ENCODE measurements around the gene SRD5A1.
"Not testable (repeated sequence)": the region's sequence is repeated elsewhere in the genome, so short reads cannot be mapped to it uniquely, and the experiment has no call there.

Gene SRD5A1

GRCh38 chr5:6645571-6646362 is 12.5 kb downstream of the SRD5A1 start:
- DNase-seq (ENCODE audit: low spot score) = not testable (repeated sequence)

- no peak for DNase-seq (ENCODE audit: low spot score)
Observed at GRCh38 chr5:6649186-6649585, 15.9 kb downstream of the SRD5A1 start.

GRCh38 chr5:6649681-6650080 is 16.4 kb downstream of the SRD5A1 start:
- no peak for DNase-seq (ENCODE audit: low spot score)

GRCh38 chr5:6652025-6652424 is 18.8 kb downstream of the SRD5A1 start:
- DNase-seq (ENCODE audit: low spot score) = no peak

GRCh38 chr5:6655432-6655831 is 22.2 kb downstream of the SRD5A1 start:
- no peak for DNase-seq (ENCODE audit: low spot score)

GRCh38 chr5:6656680-6657079 is 23.4 kb downstream of the SRD5A1 start:
- DNase-seq (ENCODE audit: low spot score) = no peak

- no peak for DNase-seq (ENCODE audit: low spot score)
Observed at GRCh38 chr5:6659941-6660684, 26.9 kb downstream of the SRD5A1 start.

GRCh38 chr5:6660688-6661087 is 27.4 kb downstream of the SRD5A1 start:
- no peak for DNase-seq (ENCODE audit: low spot score)

- no peak for DNase-seq (ENCODE audit: low spot score)
Observed at GRCh38 chr5:6666762-6667161, 33.5 kb downstream of the SRD5A1 start.

- DNase-seq (ENCODE audit: low spot score) = no peak
Observed at GRCh38 chr5:6667648-6668047, 34.4 kb downstream of the SRD5A1 start.

GRCh38 chr5:6668717-6669116 is 35.5 kb downstream of the SRD5A1 start:
- DNase-seq (ENCODE audit: low spot score) = not testable (repeated sequence)

GRCh38 chr5:6673031-6673430 is 39.8 kb downstream of the SRD5A1 start:
- DNase-seq (ENCODE audit: low spot score) = no peak

GRCh38 chr5:6673963-6674362 is 40.7 kb downstream of the SRD5A1 start:
- no peak for DNase-seq (ENCODE audit: low spot score)

- no peak for DNase-seq (ENCODE audit: low spot score)
Observed at GRCh38 chr5:6674421-6674820, 41.2 kb downstream of the SRD5A1 start.

- no peak for DNase-seq (ENCODE audit: low spot score)
Observed at GRCh38 chr5:6674886-6675285, 41.6 kb downstream of the SRD5A1 start.

- DNase-seq (ENCODE audit: low spot score) = no peak
Observed at GRCh38 chr5:6675784-6676491, 42.7 kb downstream of the SRD5A1 start.

GRCh38 chr5:6676702-6677101 is 43.5 kb downstream of the SRD5A1 start:
- DNase-seq (ENCODE audit: low spot score) = no peak

GRCh38 chr5:6678385-6678784 is 45.1 kb downstream of the SRD5A1 start:
- DNase-seq (ENCODE audit: low spot score) = no peak

- no peak for DNase-seq (ENCODE audit: low spot score)
Observed at GRCh38 chr5:6680922-6681321, 47.7 kb downstream of the SRD5A1 start.

GRCh38 chr5:6681682-6682081 is 48.4 kb downstream of the SRD5A1 start:
- no peak for DNase-seq (ENCODE audit: low spot score)

- DNase-seq (ENCODE audit: low spot score) = no peak
Observed at GRCh38 chr5:6682239-6682638, 49.0 kb downstream of the SRD5A1 start.

- no peak for DNase-seq (ENCODE audit: low spot score)
Observed at GRCh38 chr5:6683241-6683640, 50.0 kb downstream of the SRD5A1 start.

- no peak for DNase-seq (ENCODE audit: low spot score)
Observed at GRCh38 chr5:6684075-6684474, 50.8 kb downstream of the SRD5A1 start.
